ENCODE data around the gene EML6.

The EML6 gene

DNA sequence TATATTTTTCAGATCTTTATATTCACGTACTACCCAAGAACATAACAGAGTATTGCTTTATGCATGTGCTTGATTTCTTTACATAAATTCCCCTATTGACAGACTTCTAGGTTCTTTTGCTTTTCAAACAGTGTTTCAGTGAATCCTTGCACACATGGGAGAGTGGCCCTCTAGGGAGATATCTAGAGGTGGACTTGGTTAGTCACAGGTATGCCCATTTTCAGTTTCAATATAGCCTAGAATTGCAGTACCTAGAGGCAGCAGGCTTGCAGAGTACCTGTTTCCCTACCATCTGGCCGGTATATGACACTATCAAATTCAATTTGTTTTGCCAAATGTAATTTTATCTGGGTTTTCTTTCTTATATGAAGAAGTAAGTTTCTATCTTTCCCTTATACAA is 36.8 kb downstream of the EML6 start:
- H3K4me1 Mint-ChIP-seq, result peaks cover 46% of the 10 kb centered on the region
- H3K4me3 Mint-ChIP-seq, result no peak overlapping the region
- H3K27ac Mint-ChIP-seq, result no peak overlapping the region
- no peaks in the 10 kb centered on the region for H3K27me3 Mint-ChIP-seq
- peak; percentile 53 for ATAC-seq
- H3K9me3 Mint-ChIP-seq, result no peaks in the 10 kb centered on the region
- H3K36me3 Mint-ChIP-seq, result no peaks in the 10 kb centered on the region

DNA sequence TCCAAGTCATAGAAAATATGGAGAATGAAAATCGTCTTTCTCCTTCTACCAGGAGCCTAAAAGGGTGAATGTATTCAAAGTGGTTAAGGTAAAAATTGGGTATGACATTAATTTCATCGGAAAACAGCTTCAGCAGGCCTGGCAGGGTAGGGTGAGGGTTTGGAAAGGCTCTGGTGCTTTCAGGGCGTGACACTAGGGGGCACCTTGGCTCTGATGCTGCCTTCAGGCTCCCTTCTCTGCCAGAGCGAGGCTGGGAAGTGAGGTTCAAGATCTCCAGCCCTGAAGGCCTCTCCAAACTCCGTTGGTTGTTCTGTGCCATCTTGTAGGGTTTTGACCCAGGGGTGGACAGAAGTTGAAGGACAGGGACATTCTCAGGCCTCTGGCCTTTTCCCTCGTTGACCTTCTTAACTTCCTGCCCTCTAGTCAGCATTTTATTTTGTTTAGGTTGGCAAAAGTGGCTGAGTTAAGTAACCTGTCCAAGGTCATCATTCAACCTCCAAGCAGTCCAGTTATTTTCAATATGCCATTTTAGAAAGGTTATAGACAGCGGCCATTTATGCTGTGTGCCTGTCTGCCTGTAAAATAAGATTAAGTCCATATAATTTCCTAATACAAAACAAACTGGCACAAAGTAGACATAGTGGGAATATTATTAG is 40.3 kb downstream of the EML6 start:
- Mint-ChIP-seq H3K27me3 (no peaks in the 10 kb centered on the region), H3K4me1 (peaks cover 26% of the 10 kb centered on the region), H3K4me3 (no peak overlapping the region), H3K27ac (no peak overlapping the region), H3K9me3 (no peaks in the 10 kb centered on the region), H3K36me3 (no peaks in the 10 kb centered on the region)
- no peak for ATAC-seq

DNA sequence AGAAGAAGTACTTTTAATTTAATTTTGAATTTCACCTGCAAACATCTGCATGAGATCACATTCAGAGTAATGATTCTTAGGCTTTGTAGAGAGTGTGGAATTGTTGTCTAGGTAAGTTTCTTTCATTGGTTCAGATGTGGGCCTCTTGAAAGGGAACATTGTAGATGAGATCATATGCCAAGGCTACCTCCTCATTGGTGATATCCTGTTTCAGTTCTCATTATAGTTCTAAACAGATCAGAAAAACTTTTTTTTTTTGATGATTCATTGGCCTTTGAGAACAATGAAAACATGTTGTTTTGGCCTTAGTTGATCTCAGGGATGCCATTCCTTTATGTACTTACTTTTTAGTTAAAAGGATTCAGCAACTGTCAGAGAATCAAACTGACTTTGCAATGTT is 44.5 kb downstream of the EML6 start:
- H3K27me3 Mint-ChIP-seq, result no peaks in the 10 kb centered on the region
- H3K4me1 Mint-ChIP-seq, result peaks cover 22% of the 10 kb centered on the region
- H3K9me3 Mint-ChIP-seq, result no peaks in the 10 kb centered on the region
- H3K36me3 Mint-ChIP-seq, result no peaks in the 10 kb centered on the region
- ATAC-seq, result peak; percentile 89
- H3K4me3 Mint-ChIP-seq, result no peak overlapping the region
- H3K27ac Mint-ChIP-seq, result peak overlapping the region; percentile 79

DNA sequence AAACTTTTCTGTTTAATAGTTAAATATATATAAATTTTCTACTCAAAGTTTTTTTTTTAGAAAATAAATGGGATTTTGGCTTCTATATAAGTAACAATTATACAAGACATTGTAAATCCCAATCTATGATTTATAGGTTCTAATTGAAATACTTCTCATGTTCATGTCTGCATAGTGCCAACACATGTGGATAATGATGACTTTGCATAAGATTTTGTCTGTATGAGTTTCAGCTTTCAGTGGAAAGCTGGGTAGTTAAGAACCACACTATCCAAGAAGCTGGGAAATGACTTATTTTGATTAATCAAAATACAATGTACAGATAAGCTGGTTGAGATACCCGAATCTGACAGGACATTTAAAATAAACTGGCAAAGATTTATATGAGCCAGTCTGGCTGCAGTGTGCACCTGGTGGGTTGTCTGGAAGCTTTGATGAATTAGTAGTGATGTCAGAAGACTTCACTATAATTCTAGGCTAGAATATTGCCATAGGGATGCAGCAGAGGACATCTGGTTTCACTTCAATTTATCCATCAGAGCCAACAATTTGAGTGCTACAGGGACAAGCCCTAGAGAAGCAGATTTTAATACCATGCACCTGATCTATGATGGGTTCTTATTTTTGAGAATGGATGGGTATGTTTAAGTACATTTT is 45.4 kb downstream of the EML6 start:
- Mint-ChIP-seq H3K36me3 (peaks cover under 1% of the 10 kb centered on the region), H3K4me1 (peaks cover 22% of the 10 kb centered on the region), H3K9me3 (no peaks in the 10 kb centered on the region), H3K27ac (no peak overlapping the region), H3K4me3 (no peak overlapping the region), H3K27me3 (no peaks in the 10 kb centered on the region)
- no peak for ATAC-seq

DNA sequence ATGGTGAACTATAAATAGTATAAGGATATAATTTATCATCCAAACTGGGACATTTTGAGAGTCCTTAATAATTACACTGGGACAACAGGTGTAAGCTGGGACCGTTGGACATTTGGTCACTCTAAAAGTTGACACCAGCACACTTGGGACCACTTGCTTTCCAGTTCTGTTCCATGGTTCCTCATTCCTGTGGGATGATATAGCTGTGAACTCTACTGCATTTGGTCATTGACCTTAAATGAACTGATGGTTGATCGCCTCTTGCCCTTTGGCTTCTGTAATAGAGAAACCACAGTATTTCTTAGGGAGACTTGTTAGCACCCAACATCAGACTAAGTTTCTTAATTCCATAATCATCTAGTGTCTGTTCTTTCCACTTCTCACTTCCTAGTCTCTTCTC is 46.7 kb downstream of the EML6 start:
- Mint-ChIP-seq H3K9me3 (peaks cover 2% of the 10 kb centered on the region), H3K36me3 (peaks cover 8% of the 10 kb centered on the region), H3K4me3 (no peak overlapping the region), H3K27ac (peak overlapping the region; percentile 3), H3K27me3 (no peaks in the 10 kb centered on the region), H3K4me1 (peaks cover 22% of the 10 kb centered on the region)
- ATAC-seq, result peak; percentile 71

DNA sequence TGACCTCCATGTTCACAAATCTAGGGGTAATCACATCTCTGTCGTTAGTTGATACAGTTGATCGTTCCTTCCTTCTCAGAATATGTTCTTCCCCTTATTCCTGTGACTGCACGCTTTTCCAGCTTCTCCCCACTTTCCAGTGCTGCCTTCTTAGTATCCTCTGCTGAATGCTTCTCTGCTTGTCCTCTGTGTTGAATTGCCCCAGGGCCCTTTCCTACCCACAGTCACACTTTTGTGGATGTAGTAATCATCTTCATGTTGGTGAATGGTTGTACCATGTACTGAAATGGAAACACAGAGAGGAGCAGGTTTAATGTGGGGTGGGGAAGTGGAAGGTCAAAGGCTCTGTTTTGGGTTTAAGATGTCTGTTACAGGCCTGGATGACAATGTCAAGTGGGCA is 47.2 kb downstream of the EML6 start:
- H3K27me3 Mint-ChIP-seq, result no peaks in the 10 kb centered on the region
- H3K27ac Mint-ChIP-seq, result peak overlapping the region; percentile 3
- H3K9me3 Mint-ChIP-seq, result peaks cover 5% of the 10 kb centered on the region
- no peak overlapping the region for H3K4me3 Mint-ChIP-seq
- H3K36me3 Mint-ChIP-seq, result peaks cover 13% of the 10 kb centered on the region
- no peak for ATAC-seq
- peaks cover 22% of the 10 kb centered on the region for H3K4me1 Mint-ChIP-seq

DNA sequence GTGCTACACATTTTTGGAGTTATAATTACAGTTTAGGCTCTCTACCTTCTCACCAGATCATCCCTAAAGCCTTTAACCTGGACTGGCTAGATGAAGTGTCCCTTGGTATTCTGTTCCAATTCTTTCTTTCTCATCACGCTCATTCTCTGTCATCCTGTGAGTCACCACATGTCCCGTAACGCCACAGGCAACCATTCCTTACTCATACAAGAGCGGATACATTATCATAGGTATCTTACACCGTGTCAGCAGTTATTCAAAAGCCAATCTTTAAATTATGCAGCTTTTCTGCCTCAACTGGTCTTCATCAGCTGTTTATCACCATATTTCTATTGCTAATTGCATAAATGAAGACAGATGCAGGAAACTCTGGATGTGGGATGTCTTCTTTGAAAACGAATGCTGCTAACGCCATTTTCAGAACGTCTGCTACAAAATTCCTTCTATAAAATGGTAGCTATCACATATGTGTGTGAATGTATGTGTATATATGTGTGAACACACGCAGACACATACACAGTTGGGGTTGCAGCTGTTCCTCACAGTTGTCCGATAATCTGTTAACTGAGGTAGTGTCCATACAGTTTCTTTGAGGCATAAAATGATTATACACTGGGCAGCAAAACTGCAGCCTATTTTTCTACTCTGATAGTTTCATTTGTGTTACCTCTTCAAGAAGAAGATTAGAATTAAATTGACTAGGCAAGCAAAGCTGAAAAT is 47.9 kb downstream of the EML6 start:
- Mint-ChIP-seq H3K27me3 (no peaks in the 10 kb centered on the region), H3K9me3 (peaks cover 10% of the 10 kb centered on the region), H3K27ac (peak overlapping the region; percentile 3), H3K4me1 (peaks cover 22% of the 10 kb centered on the region), H3K4me3 (no peak overlapping the region), H3K36me3 (peaks cover 19% of the 10 kb centered on the region)
- ATAC-seq, result no peak

DNA sequence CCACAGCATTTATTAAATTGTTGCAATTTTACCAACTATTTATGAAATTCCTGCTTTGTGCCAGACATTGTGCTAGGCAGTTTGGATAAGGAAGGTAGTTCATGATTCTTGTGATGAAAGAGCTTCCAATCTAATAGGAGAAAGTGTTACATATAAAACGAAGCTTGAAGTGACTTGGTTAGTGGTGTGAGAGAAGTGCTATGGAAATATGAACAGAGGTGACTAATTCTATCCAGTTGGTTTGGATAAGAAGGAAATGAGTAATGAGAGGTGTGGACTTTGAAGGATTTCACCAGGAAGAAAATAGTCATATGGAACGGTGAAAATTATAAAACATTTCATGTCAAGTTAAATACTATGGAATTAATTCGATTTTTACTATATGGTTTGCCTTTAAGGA is 48.6 kb downstream of the EML6 start:
- no peak overlapping the region for H3K4me3 Mint-ChIP-seq
- H3K4me1 Mint-ChIP-seq, result peaks cover 21% of the 10 kb centered on the region
- no peak for ATAC-seq
- no peaks in the 10 kb centered on the region for H3K27me3 Mint-ChIP-seq
- peaks cover 12% of the 10 kb centered on the region for H3K9me3 Mint-ChIP-seq
- peaks cover 21% of the 10 kb centered on the region for H3K36me3 Mint-ChIP-seq
- H3K27ac Mint-ChIP-seq, result no peak overlapping the region

DNA sequence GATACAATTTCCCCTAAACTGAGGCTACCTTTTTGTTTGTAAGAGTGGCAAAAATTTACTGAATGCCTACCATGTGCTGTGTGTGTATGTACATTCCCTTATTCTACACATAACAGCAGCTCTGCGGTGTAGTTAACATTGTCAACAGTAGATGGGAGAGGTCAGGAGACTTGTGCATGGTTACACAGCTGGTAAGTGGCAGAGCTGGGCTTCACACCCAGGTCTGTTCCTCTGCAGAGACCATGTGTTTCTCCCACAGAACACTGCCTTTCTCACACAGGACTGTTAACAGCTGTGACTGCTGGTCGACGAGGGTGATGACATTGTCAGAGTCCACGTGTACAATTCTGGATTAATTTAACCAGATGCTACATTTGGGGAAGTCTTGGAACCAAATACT is 49.1 kb downstream of the EML6 start:
- Mint-ChIP-seq H3K27ac (no peak overlapping the region), H3K4me1 (peaks cover 17% of the 10 kb centered on the region), H3K27me3 (no peaks in the 10 kb centered on the region), H3K36me3 (peaks cover 21% of the 10 kb centered on the region), H3K4me3 (no peak overlapping the region), H3K9me3 (peaks cover 12% of the 10 kb centered on the region)
- ATAC-seq, result no peak

DNA sequence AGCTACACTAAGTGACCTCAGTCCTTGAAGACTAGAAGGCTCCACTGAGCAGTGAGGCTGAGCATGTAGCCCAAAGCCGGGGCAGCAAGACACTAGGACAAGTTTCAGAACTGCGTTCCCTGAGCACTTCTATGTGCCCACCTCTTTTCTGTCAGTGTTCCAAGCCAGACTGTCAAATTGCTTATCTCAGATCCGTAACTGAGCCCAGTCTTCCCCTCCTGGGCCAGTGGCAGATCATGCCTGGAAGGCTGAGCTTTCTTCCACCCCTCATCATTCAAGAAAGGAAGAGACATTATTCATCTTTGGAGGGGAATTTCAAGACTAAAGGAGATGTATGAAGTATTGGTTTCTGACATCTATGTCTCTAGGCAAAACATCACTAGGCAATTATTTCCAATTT is 49.8 kb downstream of the EML6 start:
- peaks cover 25% of the 10 kb centered on the region for H3K36me3 Mint-ChIP-seq
- H3K4me1 Mint-ChIP-seq, result peaks cover 10% of the 10 kb centered on the region
- no peak overlapping the region for H3K27ac Mint-ChIP-seq
- no peak for ATAC-seq
- no peak overlapping the region for H3K4me3 Mint-ChIP-seq
- H3K27me3 Mint-ChIP-seq, result no peaks in the 10 kb centered on the region
- H3K9me3 Mint-ChIP-seq, result peaks cover 12% of the 10 kb centered on the region

DNA sequence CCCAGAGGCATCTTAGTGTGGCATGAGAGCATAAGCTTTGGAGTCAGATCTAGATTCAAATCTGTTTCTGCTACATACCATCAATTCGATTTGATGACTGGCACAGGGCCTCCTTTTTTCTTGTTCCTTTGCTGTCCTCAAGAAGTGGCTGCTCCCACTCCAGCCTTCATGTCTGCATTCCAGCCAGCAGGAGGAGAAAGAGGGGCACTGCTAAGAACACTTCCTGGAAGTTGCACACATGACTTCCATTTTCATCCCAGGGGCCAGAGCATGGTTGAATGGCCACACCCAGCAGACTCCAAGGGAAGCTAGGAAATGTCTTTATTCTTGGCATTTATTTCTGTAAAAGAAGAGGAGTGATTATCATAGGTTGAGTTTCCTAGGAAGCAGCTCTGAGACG is 50.4 kb downstream of the EML6 start:
- H3K27me3 Mint-ChIP-seq, result no peaks in the 10 kb centered on the region
- peaks cover 26% of the 10 kb centered on the region for H3K36me3 Mint-ChIP-seq
- ATAC-seq, result no peak
- H3K4me3 Mint-ChIP-seq, result no peak overlapping the region
- H3K4me1 Mint-ChIP-seq, result peaks cover 7% of the 10 kb centered on the region
- no peak overlapping the region for H3K27ac Mint-ChIP-seq
- H3K9me3 Mint-ChIP-seq, result peaks cover 12% of the 10 kb centered on the region

DNA sequence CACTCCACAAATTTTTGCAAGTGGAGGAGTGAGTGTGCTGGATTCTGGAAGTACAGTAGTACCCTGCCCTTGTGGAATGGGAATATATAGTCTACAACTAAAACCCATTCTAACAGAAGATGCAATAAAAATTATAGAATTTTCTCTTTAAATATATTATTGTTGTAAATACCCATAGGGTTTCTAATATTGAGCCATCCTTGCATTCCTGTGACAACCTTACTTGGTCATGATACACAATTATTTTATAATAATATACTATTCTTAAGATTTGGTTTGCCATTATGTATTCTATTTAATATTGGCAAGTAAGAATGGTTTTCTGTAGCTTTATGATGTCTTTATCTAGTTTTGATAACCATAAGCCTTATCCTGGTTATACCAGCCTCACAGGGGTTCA is 52.2 kb downstream of the EML6 start:
- Mint-ChIP-seq H3K4me3 (no peak overlapping the region), H3K27me3 (no peaks in the 10 kb centered on the region)

DNA sequence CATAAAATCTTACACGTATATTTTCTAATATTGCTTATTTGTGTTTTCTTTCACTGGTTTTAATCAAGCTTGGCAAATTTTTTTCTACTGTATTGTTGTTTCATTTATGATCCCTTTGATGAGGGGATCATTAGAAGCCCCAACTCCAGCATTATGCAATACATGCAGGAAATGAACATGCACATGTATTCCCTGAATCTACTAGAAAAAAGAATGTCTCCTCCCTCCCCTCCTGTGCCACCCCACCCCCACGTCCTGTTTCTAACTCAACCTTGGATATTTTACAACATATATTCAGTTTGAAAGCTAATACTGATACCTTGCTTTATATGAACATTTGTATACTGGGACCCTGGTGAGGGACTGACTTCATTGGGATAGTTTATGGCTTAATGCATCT is 53.0 kb downstream of the EML6 start:
- Mint-ChIP-seq H3K4me3 (no peak overlapping the region), H3K4me1 (no peaks in the 10 kb centered on the region), H3K27me3 (no peaks in the 10 kb centered on the region), H3K36me3 (peaks cover 26% of the 10 kb centered on the region), H3K9me3 (peaks cover 12% of the 10 kb centered on the region), H3K27ac (no peak overlapping the region)
- no peak for ATAC-seq

More for the DNA sequence above, 52.2 kb downstream of the EML6 start:
- peaks cover 12% of the 10 kb centered on the region for H3K9me3 Mint-ChIP-seq
- ATAC-seq, result no peak
- peaks cover 26% of the 10 kb centered on the region for H3K36me3 Mint-ChIP-seq
- H3K4me1 Mint-ChIP-seq, result peaks cover 3% of the 10 kb centered on the region
- no peak overlapping the region for H3K27ac Mint-ChIP-seq

DNA sequence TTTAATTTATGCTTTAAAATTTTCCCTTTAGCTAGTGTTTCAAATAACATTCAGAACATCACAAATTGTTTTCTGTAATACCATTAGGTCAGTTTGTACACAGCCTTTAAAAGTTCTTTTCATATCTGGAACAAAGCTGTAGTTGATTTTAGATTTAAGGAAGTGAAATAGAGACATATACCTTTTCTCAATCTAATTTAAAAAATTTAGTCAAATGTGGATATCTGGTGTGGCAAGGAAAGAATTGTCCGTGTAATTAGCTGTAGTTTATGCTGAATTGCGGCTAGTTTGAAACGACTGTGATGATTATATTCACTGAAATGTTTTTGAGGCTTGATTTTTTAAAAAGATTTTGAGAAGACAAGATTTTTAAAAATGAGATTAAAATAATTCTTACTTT is 59.9 kb downstream of the EML6 start:
- H3K27me3 Mint-ChIP-seq, result no peaks in the 10 kb centered on the region
- H3K4me3 Mint-ChIP-seq, result no peak overlapping the region
- peaks cover 31% of the 10 kb centered on the region for H3K4me1 Mint-ChIP-seq
- H3K9me3 Mint-ChIP-seq, result no peaks in the 10 kb centered on the region
- no peaks in the 10 kb centered on the region for H3K36me3 Mint-ChIP-seq
- peak overlapping the region; percentile 3 for H3K27ac Mint-ChIP-seq
- peak; percentile 57 for ATAC-seq

DNA sequence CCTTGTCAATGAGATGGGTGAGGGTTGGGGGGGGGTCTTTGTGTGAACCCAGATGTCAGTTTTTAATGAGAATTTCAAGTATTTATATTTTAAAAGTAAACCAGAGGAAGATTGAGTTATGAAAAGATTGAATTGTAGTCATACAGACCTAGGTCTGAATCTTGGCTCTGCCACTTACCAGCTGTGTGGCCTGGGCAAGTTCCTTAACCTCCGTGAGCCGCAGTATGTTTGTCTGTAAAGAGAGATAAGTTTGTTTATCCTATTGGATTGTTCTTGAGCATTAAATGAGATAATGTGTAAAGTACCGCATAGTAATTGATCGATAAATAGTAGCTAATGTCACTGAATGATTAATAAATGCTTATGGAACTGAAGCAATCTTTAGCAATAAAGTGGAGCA is 63.8 kb downstream of the EML6 start:
- Mint-ChIP-seq H3K4me1 (peaks cover 39% of the 10 kb centered on the region), H3K9me3 (no peaks in the 10 kb centered on the region), H3K27me3 (no peaks in the 10 kb centered on the region), H3K36me3 (no peaks in the 10 kb centered on the region), H3K4me3 (no peak overlapping the region), H3K27ac (peak overlapping the region; percentile 65)
- no peak for ATAC-seq
